IgD-negative memory B cell (primary cell): ENCODE data around the gene SEPTIN11. TPM values are rescaled to one million over a fixed set of nuclear protein-coding genes. Genes with fewer than 3 reads are reported as not detected.
A peak's percentile ranks its signal among the peaks of the same experiment; 100 is the strongest.
"Not testable (repeated sequence)": the region's sequence is repeated elsewhere in the genome, so short reads cannot be mapped to it uniquely, and the experiment has no call there.

Experiments
- H3K27ac Mint-ChIP-seq, 3 donors: one replicate each; pipeline ENCODE4 v1.8.0; 2020 to 2022; ENCODE audit warnings: mild to moderate bottlenecking in 3 of 3, mixed read lengths in 3 of 3, moderate library complexity in 1 of 3
- H3K27me3 Mint-ChIP-seq: one replicate; pipeline ENCODE4 v1.8.0; 2021; ENCODE audit warnings: mixed read lengths
- H3K36me3 Mint-ChIP-seq: one replicate; pipeline ENCODE4 v1.8.0; 2020; ENCODE audit warnings: mild to moderate bottlenecking, mixed read lengths
- H3K4me1 Mint-ChIP-seq, 3 donors: one replicate each; pipeline ENCODE4 v1.8.0; 2020 to 2022; ENCODE audit warnings: mixed read lengths in 3 of 3, mild to moderate bottlenecking in 1 of 3
- H3K4me3 Mint-ChIP-seq, 4 donors: one replicate each; pipeline ENCODE4 v1.8.0; 2020 to 2022; ENCODE audit warnings: mild to moderate bottlenecking in 4 of 4, mixed read lengths in 4 of 4, moderate library complexity in 3 of 4
- H3K9me3 Mint-ChIP-seq, 3 donors: one replicate each; pipeline ENCODE4 v1.8.0; 2020 to 2021; ENCODE audit warnings: mixed read lengths in 3 of 3, mild to moderate bottlenecking in 1 of 3
- polyA plus RNA-seq: library from polyadenylated mRNA; unstranded; fragments of 300-500 nt; fragmentation: Illumina TruSeq; gene quantifications from one replicate; pipeline ENCODE4 v1.2.3, GENCODE V29; 2021

The SEPTIN11 gene
- polyA plus RNA-seq, 1 donor from 2014 or later: 15.8 TPM

DNA sequence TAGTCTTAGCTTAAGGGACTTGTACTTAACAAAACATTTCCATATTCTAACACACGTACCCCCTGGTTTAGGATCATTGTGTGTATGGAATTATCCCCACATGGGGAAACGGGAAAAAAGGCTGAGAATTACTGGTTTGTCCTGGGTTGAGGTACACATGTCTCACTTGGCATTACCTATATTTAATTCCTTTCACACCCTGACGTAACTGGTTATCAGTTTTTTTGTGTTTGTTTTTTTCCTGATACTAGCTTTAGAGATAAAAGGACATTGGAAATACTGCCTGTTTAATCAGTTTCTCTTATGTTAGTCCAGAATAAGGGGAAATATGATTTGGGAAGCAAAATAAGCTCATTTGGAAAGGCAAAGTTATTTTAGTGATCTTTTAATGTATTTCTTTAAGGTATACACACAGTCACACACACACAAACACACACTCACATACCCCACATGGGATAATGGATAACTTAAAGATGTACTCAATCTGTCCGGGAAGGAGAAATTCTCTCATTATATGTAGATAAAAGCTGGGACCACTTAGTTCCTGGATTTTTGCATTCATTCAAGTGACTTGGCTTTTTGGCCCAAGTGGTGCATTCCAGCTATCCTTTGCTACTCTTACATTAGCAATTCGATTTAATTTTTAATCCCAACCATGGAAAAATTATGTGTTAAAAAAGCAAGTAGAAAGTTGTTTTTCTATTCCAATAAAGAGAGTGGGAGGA is 13.0 kb downstream of the SEPTIN11 start:
- no peak overlapping the region for H3K27ac Mint-ChIP-seq

DNA sequence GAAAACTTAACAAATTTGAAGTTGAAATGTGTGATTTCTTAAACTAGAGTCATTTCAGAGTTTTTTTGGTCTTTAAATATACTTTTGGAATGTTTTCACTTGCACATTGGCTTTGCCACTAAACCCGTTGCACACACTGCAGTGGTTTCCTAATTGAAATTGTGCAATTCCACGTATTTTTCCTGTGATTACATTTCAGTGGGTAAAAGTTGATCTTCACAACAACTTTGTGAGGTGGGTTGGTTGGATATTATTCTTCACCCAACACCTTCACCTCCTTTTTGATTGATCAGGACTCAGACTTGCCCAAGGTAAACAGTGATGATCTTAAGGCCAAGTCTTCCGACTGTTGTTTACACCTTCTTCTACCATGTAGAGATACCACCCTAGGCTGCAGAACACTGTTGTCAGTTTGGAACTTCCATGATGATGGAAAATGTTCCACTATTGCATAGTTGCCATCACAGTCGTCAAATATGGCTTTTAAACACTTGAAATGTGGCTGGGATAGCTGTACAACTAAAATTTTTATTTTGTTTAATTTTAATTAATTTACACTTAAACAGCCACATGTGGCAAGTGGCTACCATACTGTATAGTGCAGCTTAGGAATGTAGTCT is 13.7 kb downstream of the SEPTIN11 start:
- no peaks in the 10 kb centered on the region for H3K27me3 Mint-ChIP-seq
- H3K4me1 Mint-ChIP-seq: no peaks in the 10 kb centered on the region
- H3K9me3 Mint-ChIP-seq: peaks cover 0 to 4% (median 0%) of the 10 kb centered on the region in 3 donors
- H3K27ac Mint-ChIP-seq: no peak overlapping the region
- peaks cover 1% of the 10 kb centered on the region for H3K36me3 Mint-ChIP-seq
- no peak overlapping the region for H3K4me3 Mint-ChIP-seq

More for the DNA sequence above, 13.0 kb downstream of the SEPTIN11 start:
- Mint-ChIP-seq H3K36me3 (peaks cover 3% of the 10 kb centered on the region), H3K4me3 (no peak overlapping the region), H3K4me1 (peaks cover 0 to 2% (median 0%) of the 10 kb centered on the region in 3 donors), H3K9me3 (peaks cover 0 to 4% (median 0%) of the 10 kb centered on the region in 3 donors), H3K27me3 (no peaks in the 10 kb centered on the region)

DNA sequence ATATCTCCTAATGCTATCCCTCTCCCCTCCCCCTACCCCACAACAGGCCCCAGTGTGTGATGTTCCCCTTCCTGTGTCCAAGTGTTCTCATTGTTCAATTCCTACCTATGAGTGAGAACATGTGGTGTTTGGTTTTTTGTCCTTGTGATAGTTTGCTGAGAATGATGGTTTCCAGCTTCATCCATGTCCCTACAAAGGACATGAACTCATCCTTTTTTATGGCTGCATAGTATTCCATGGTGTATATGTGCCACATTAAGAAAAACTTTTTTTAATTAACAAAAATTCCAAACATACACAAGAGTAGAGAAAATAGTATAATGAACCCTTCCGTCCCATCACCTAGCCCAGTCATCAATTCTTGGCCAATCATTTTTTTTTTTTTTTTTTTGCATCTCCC is 14.4 kb downstream of the SEPTIN11 start:
- H3K27ac Mint-ChIP-seq, H3K27me3 Mint-ChIP-seq, H3K36me3 Mint-ChIP-seq, H3K9me3 Mint-ChIP-seq, H3K4me1 Mint-ChIP-seq, H3K4me3 Mint-ChIP-seq: not testable (repeated sequence)

DNA sequence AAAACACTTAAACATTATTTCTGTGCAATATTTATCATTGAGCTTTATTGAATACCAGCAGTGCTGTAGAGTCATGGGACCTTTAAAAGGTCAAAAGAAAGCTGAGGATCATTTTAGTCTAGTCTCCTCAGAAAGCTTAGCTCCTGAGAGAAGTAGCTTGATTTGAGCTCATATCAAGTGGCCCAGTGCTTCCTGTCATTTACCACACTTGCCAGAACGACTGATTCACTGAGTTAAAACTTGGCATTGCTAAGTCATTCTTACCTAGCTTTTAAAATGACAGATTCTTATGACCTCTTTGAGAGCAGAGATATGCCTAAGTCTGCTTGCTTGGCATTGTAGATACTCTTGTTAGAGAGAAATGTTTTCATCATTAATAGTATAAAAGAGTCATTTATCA is 15.2 kb downstream of the SEPTIN11 start:
- no peak overlapping the region for H3K4me3 Mint-ChIP-seq
- H3K36me3 Mint-ChIP-seq: no peaks in the 10 kb centered on the region
- H3K27me3 Mint-ChIP-seq: no peaks in the 10 kb centered on the region
- H3K4me1 Mint-ChIP-seq: no peaks in the 10 kb centered on the region
- H3K27ac Mint-ChIP-seq: no peak overlapping the region
- H3K9me3 Mint-ChIP-seq: peaks cover 0 to 4% (median 0%) of the 10 kb centered on the region in 3 donors

DNA sequence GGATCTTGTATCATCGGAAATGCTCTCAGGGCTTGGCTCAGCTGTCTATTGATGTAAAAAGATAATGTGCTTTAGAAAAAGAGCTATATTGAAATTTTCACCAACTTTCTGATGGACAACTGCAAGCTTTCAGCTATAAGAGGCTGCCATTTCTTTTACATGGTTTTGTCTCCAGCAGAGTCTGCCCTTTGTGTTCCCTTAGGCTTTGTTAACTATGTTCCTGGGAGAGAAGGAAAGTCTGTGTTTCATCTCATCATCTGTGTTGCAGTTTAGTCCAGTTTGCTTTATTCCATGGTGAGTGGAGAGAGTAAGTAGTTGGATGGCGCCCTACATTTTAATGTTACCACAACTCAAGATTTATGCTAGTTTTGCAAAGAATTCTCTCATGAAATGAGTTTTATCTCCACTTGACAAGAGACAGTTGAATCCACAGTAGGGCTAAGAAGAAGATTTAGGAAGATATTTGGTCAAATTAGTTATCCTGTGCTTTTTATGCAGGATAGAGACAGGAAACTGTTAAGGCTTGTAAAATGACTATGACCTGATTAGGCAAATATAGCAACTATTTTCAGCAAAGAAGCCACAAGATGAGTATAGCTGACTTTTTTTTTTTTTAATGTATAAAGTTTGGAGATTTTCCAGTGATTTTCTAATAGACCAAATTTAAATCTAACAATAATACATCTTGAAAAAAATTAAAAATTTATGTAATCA is 16.5 kb downstream of the SEPTIN11 start:
- H3K27ac Mint-ChIP-seq: no peak overlapping the region
- H3K36me3 Mint-ChIP-seq: no peaks in the 10 kb centered on the region
- no peak overlapping the region for H3K4me3 Mint-ChIP-seq
- H3K9me3 Mint-ChIP-seq: peaks cover 0 to 4% (median 0%) of the 10 kb centered on the region in 3 donors
- H3K27me3 Mint-ChIP-seq: no peaks in the 10 kb centered on the region
- H3K4me1 Mint-ChIP-seq: no peaks in the 10 kb centered on the region

DNA sequence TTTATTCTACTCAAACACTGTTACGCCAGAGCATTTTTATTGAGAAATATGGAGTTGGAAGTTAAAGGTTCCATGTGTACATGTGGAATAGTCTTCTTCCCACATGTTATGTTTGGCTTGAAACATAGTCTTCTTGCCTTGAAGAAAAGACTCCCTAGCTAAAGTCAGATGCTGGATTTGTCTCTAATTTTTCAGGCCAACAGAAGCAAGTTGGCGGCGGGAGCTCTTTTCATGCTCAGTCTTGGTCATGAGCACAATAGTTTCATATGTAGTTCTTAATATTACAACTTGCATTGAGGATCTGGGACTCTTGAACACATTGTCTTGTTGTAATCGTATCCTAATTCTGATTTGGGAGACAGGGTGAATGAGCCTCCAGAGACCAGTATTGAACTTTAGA is 19.4 kb downstream of the SEPTIN11 start:
- peaks cover 1% of the 10 kb centered on the region for H3K36me3 Mint-ChIP-seq
- no peaks in the 10 kb centered on the region for H3K27me3 Mint-ChIP-seq
- no peak overlapping the region for H3K27ac Mint-ChIP-seq

DNA sequence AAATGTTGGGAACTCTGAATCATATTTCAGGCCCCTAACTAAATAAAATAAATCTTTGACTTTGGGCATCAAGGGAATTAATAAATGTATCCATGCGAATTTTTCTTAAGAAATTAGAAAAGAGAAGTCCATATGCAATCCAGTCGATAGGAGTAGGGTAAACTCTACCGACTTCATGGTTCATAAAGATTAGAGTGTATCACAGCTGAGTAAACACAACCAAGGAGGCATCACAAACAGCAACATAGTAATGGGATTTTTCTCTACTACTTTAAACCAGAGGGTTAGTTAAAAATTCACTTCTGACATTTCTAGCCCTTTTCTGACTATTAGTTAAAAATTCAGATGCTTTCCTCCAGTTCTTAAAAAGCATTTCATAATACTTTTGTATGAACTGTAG is 19.9 kb downstream of the SEPTIN11 start:
- Mint-ChIP-seq H3K4me3 (no peak overlapping the region), H3K36me3 (peaks cover 3% of the 10 kb centered on the region), H3K27ac (no peak overlapping the region), H3K27me3 (no peaks in the 10 kb centered on the region), H3K4me1 (peaks cover 0 to 2% (median 0%) of the 10 kb centered on the region in 3 donors), H3K9me3 (no peaks in the 10 kb centered on the region)

More for the DNA sequence above, 19.4 kb downstream of the SEPTIN11 start:
- peaks cover 0 to 4% (median 0%) of the 10 kb centered on the region in 3 donors for H3K9me3 Mint-ChIP-seq
- H3K4me1 Mint-ChIP-seq: no peaks in the 10 kb centered on the region
- no peak overlapping the region for H3K4me3 Mint-ChIP-seq

DNA sequence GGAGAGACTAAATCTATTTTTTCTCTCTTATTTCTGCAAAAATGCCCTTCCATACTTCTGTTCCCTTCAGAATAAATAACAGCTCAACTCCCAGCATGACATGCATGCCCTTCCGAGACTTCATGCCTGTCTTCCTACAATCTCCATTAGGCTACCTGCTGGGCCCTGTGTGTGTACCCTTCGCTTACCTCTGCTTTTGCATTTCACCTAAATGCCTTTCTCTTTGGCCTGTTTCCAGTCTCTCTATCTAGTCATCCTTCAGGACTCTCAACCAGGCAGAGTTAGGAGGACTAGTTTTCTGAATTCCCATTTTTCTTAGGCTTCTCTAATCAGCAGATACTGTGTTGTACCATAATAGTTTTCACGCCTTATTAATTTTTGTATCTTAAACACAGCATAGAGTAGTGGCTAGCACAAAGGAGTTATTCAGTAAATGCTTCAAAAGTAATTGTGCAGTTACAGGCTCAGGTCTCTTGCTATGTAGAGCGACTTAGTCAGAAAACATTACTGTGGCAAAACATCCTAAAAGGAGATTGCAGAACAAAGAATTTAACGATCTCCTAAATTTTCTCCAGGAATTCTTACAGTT is 20.5 kb downstream of the SEPTIN11 start:
- peaks cover 0 to 2% (median 0%) of the 10 kb centered on the region in 3 donors for H3K4me1 Mint-ChIP-seq

DNA sequence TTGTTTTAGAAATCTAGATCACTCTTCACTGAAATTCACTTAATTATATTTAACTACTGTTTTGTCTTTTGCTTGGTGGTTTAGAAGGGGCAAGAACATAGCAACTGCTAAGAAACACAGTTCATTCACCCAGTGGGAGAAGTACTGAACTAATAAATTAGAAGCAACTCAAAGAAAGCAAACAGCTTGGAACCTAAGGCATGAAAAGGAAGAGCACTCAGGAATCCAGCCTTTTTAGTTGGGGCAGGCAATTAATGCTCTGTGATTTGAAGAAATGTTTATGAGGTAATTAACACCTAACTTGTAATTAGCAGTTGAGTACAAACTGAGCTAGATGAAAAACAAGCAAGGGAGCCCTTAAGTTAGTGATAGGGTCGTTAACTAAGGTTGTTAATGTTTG is 22.8 kb downstream of the SEPTIN11 start:
- Mint-ChIP-seq H3K36me3 (peaks cover 4% of the 10 kb centered on the region), H3K27me3 (no peaks in the 10 kb centered on the region), H3K4me1 (peaks cover 0 to 2% (median 0%) of the 10 kb centered on the region in 3 donors), H3K4me3 (no peak overlapping the region), H3K9me3 (no peaks in the 10 kb centered on the region), H3K27ac (no peak overlapping the region)

More for the DNA sequence above, 20.5 kb downstream of the SEPTIN11 start:
- no peak overlapping the region for H3K27ac Mint-ChIP-seq
- H3K36me3 Mint-ChIP-seq: peaks cover 4% of the 10 kb centered on the region
- no peak overlapping the region for H3K4me3 Mint-ChIP-seq
- no peaks in the 10 kb centered on the region for H3K9me3 Mint-ChIP-seq
- H3K27me3 Mint-ChIP-seq: no peaks in the 10 kb centered on the region

DNA sequence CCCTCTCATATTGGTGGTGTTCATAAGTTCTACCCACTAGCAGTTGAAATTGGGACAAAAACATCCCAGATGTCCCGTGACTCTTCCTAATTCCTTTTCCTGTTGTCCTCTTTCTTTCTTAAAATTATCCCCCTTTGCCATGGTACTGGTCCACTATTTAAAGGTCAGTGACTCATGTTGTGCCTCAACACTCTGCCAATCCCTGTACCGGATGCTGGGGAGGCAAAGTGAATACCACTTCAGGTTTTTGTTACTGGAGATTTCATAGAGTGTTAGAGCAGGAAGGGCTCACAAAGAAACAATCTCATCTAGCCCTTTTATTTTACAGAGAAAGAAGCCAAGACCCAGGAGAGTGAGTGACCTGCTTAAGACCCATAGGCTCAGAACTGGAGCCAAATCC is 24.6 kb downstream of the SEPTIN11 start:
- Mint-ChIP-seq H3K4me3 (no peak overlapping the region), H3K4me1 (peaks cover 0 to 2% (median 0%) of the 10 kb centered on the region in 3 donors), H3K36me3 (peaks cover 7% of the 10 kb centered on the region), H3K27ac (no peak overlapping the region), H3K27me3 (no peaks in the 10 kb centered on the region), H3K9me3 (no peaks in the 10 kb centered on the region)

DNA sequence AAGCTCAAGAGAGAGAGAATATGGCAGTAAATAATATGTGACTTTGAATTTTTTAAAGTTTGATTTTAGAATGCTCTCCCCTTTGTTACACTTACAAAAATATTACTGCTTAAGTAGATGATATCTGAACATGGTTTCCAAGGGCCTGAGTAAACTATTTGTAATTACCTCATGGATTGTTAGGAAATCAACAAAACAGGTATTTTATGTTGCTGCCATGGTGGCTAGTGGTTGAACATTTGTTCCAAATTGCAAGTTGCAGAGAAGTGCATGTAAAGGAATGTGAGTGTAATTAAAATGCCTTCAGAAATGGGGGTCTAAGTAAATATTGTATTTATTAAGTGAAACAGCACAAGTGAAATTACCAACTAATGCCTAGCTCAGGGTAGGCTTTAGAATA is 27.6 kb downstream of the SEPTIN11 start:
- peaks cover 7% of the 10 kb centered on the region for H3K36me3 Mint-ChIP-seq
- H3K4me3 Mint-ChIP-seq: no peak overlapping the region
- H3K4me1 Mint-ChIP-seq: peaks cover 0 to 4% (median 3%) of the 10 kb centered on the region in 3 donors
- H3K27ac Mint-ChIP-seq: no peak overlapping the region
- H3K27me3 Mint-ChIP-seq: no peaks in the 10 kb centered on the region
- no peaks in the 10 kb centered on the region for H3K9me3 Mint-ChIP-seq

DNA sequence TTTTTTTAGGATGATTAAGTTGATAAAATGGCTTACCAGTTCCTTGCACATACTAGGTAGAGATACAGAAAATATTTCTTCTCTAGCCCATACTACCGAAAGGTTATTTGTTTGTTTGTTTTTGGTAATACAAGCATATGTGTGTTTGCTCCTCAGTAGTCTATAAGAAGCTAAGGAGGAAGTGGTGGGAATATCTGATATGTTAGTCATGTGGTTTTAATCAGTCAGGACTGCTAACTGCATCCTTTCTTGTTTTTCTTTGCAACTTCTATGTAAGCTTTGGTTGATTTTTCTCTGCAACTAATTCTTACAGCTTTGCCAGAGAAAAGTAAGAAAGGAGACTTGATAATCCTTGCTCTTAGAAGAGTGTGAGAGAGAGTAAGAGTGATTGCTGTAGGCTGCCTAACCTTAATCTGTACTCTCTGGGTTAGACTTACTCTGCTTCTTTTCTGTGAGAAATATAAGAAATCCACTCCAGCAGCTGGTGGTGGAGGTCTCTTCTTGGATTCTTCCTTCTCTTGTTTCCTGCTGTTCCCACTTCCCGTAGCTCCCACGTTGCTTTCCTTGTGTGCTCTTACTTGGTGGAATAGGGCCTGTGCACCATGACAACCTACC is 28.3 kb downstream of the SEPTIN11 start:
- H3K4me1 Mint-ChIP-seq: peaks cover 4 to 8% (median 6%) of the 10 kb centered on the region in 3 donors
- H3K27ac Mint-ChIP-seq: no peak overlapping the region
- no peaks in the 10 kb centered on the region for H3K27me3 Mint-ChIP-seq
- no peak overlapping the region for H3K4me3 Mint-ChIP-seq
- H3K9me3 Mint-ChIP-seq: no peaks in the 10 kb centered on the region
- H3K36me3 Mint-ChIP-seq: peaks cover 8% of the 10 kb centered on the region

DNA sequence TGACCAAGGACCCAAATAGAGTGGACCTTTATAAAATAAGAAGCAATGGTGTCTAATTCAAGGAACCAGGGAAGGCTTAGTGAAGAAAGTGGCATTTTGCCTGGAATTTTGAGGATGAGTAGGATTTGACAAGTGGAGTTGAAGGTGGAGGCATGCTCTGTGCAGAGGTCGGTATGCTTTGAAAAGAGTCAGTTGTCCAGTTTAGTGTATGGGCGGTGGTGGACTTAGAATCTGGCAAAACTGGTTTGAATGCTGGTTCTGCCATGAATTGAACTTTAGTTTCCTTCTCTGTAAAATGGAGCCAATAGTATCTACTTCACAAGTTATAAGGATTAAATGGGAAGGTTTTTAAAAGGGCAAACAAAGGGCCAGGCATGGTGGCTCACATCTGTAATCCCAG is 29.7 kb downstream of the SEPTIN11 start:
- Mint-ChIP-seq H3K9me3 (no peaks in the 10 kb centered on the region), H3K27me3 (no peaks in the 10 kb centered on the region), H3K4me3 (no peak overlapping the region), H3K4me1 (peaks cover 6 to 9% (median 7%) of the 10 kb centered on the region in 3 donors), H3K36me3 (peaks cover 8% of the 10 kb centered on the region), H3K27ac (no peak overlapping the region)

DNA sequence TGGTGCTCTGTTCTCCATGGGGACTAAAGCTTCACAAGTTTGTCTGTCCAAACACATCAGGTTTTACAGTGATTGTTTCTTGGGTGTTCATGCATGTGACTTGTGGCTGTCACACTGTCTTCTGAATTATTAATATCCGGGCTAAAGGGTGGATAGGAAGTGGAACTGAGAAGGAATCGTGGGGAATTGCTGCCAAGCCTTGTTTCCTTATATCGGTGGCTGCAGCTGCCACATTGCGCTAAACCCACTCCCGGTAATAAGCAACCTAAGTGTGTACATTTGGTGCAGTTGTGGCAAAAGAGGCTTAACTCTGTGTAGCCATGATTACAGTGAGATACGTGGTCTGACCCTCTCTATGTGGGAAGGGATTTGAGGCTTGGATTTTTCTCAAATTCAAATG is 30.7 kb downstream of the SEPTIN11 start:
- Mint-ChIP-seq H3K4me1 (peaks cover 8 to 11% (median 10%) of the 10 kb centered on the region in 3 donors), H3K9me3 (no peaks in the 10 kb centered on the region), H3K27me3 (no peaks in the 10 kb centered on the region), H3K27ac (no peak overlapping the region), H3K36me3 (peaks cover 6% of the 10 kb centered on the region), H3K4me3 (no peak overlapping the region)

DNA sequence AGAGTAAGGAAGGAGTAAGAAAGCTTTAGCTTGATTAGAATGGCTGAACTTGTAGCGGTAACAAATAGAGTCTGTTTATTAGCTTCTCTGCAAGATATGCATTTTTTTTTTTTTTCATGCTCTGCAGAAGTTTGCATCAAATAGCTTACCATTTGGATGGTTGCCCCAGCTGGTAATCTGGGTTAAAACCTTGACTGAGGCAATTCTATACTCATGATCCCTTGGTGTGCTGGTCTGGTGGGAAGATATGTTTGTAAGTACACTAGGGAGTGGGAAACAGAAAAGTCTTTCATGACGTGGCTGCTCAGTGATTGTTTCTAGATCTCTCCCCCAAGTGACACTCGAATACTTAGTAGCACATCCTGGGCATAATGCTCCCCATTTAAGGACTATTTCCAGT is 32.1 kb downstream of the SEPTIN11 start:
- H3K27ac Mint-ChIP-seq: peak overlapping the region in 1 of 3 donors; percentile 41

More for the DNA sequence above, 32.1 kb downstream of the SEPTIN11 start:
- no peak overlapping the region for H3K4me3 Mint-ChIP-seq
- H3K27me3 Mint-ChIP-seq: no peaks in the 10 kb centered on the region
- H3K4me1 Mint-ChIP-seq: peaks cover 8 to 11% (median 10%) of the 10 kb centered on the region in 3 donors
- H3K36me3 Mint-ChIP-seq: peaks cover 6% of the 10 kb centered on the region
- H3K9me3 Mint-ChIP-seq: no peaks in the 10 kb centered on the region
